HCT116 (cell line): ENCODE results near the gene ZNF76. TPM values are rescaled to one million over a fixed set of nuclear protein-coding genes. Genes with fewer than 3 reads are reported as not detected.

Experiments
- ATAC-seq: fragments of 200-7000 bp; cut with Tn5 transposase; 2 replicates; pipeline ENCODE4 v1.9.1; 2020; ENCODE audit warnings: mild to moderate bottlenecking, moderate library complexity
- BruUV-seq: library from RNA; stranded (reverse); fragments of 400-500 nt; replicated peaks from 2 replicates; lab custom pipeline; 2021; lab: Mats Ljungman, UMichigan
- CTCF ChIA-PET: fragments of 300-600 bp; sonication (Branson Sonifier 250); formaldehyde crosslinking; loops from one replicate; lab custom pipeline; 2021; ENCODE audit warnings: antibody characterized with exemption; lab: Charles Lee
- POLR2A ChIA-PET: fragments of 300-600, 350-600 bp; sonication (Branson Sonifier 250); formaldehyde crosslinking; loops from one replicate; lab custom pipeline; 2021; ENCODE audit warnings: antibody characterized with exemption; lab: Charles Lee
- RAD21 ChIA-PET, 2 experiments: fragments of 300-600 bp; sonication (Branson Sonifier 250); formaldehyde crosslinking; loops; one replicate each; lab custom pipeline; 2023; ENCODE audit warnings: low total read pairs in 2 of 2; ENCODE audit not compliant: uncharacterized antibody in 2 of 2, unreplicated experiment in 2 of 2, low non-redundant PET in 1 of 2; lab: Charles Lee
- DNase-seq: peaks from one replicate; pipeline ENCODE4 v3.0.0-alpha.2; 2010; ENCODE audit warnings: low read depth, low spot score
- H2AFZ ChIP-seq: fragments of 200-600 bp; shearing (Covaris generic), sonication (generic); 2 replicates; pipeline ENCODE4 v1.6.1; 2017; ENCODE audit warnings: low read depth, mixed run types, mixed read lengths, antibody characterized with exemption, low read length; ENCODE audit not compliant: poor library complexity, severe bottlenecking
- H3K27ac ChIP-seq: 2 replicates; pipeline ENCODE4 v1.5.1; 2012; ENCODE audit warnings: low read depth, low read length
- H3K27me3 ChIP-seq: fragments of 200-600 bp; sonication (generic); 2 replicates; pipeline ENCODE4 v1.6.1; 2016; ENCODE audit warnings: mixed run types, low read length, mixed read lengths; ENCODE audit not compliant: insufficient read depth
- H3K36me3 ChIP-seq, 2 experiments: fragments of 200-500 bp in 1 of 2; fragments of 200-600 bp in 1 of 2; sonication (Bioruptor generic) in 1 of 2; sonication (generic) in 1 of 2; 2 replicates each; pipeline versions ENCODE4 v1.5.1 to v1.6.1; 2014 to 2016; ENCODE audit warnings: low read length in 2 of 2, inconsistent platforms in 1 of 2, mixed read lengths in 1 of 2, mixed run types in 1 of 2; ENCODE audit not compliant: insufficient read depth in 2 of 2, control insufficient read depth in 1 of 2
- H3K4me1 ChIP-seq, 2 experiments: fragments of 200-600 bp in 1 of 2; sonication (generic) in 1 of 2; 2 replicates each; pipeline versions ENCODE4 v1.5.1 to v1.6.1; 2012 to 2017; ENCODE audit warnings: low read length in 2 of 2, inconsistent platforms in 1 of 2, mild to moderate bottlenecking in 1 of 2, mixed read lengths in 1 of 2, mixed run types in 1 of 2, moderate library complexity in 1 of 2; ENCODE audit not compliant: insufficient read depth in 2 of 2, control insufficient read depth in 1 of 2
- H3K4me2 ChIP-seq: fragments of 200-600 bp; sonication (generic); 2 replicates; pipeline ENCODE4 v1.6.1; 2017; ENCODE audit warnings: mixed run types, low read length, mixed read lengths
- H3K4me3 ChIP-seq, 2 experiments: fragments of 200-600 bp in 1 of 2; sonication (generic) in 1 of 2; replicated peaks in 1 of 2; 2 replicates each; pipeline ENCODE4 v1.5.1; 2011 to 2016; ENCODE audit warnings: low read length in 2 of 2, control low read depth in 1 of 2, low read depth in 1 of 2, mild to moderate bottlenecking in 1 of 2, mixed read lengths in 1 of 2, mixed run types in 1 of 2
- H3K79me2 ChIP-seq: fragments of 200-600 bp; sonication (generic); 2 replicates; pipeline ENCODE4 v1.6.1; 2017; ENCODE audit warnings: mild to moderate bottlenecking, mixed run types, low read length, moderate library complexity, mixed read lengths; ENCODE audit not compliant: insufficient read depth
- H3K9ac ChIP-seq: fragments of 200-600 bp; sonication (generic); 2 replicates; pipeline ENCODE4 v1.6.1; 2016; ENCODE audit warnings: low read length, mixed read lengths
- H3K9me2 ChIP-seq: fragments of 200-600 bp; sonication (generic), shearing (Covaris generic); 2 replicates; pipeline ENCODE4 v1.6.1; 2017; ENCODE audit warnings: mixed run types, mild to moderate bottlenecking, moderate library complexity; ENCODE audit not compliant: insufficient read depth
- H3K9me3 ChIP-seq, 2 experiments: fragments of 200-500 bp in 1 of 2; fragments of 200-600 bp in 1 of 2; sonication (Bioruptor generic) in 1 of 2; sonication (generic) in 1 of 2; 2 replicates each; pipeline ENCODE4 v1.6.1; 2014 to 2017; ENCODE audit warnings: low read length in 2 of 2, mixed read lengths in 2 of 2, inconsistent platforms in 1 of 2, low read depth in 1 of 2, mild to moderate bottlenecking in 1 of 2, mixed run types in 1 of 2, moderate library complexity in 1 of 2; ENCODE audit not compliant: control insufficient read depth in 1 of 2, insufficient read depth in 1 of 2
- H4K20me1 ChIP-seq: fragments of 200-600 bp; sonication (generic), shearing (Covaris generic); 2 replicates; pipeline ENCODE4 v1.6.1; 2017; ENCODE audit warnings: mixed run types, mild to moderate bottlenecking, moderate library complexity; ENCODE audit not compliant: insufficient read depth
- CBX3 ChIP-seq: IDR thresholded peaks from 2 replicates; pipeline ENCODE4 v1.6.1; 2012; ENCODE audit warnings: low read depth
- CEBPB ChIP-seq: IDR thresholded peaks from 2 replicates; pipeline ENCODE4 v1.6.1; 2012; ENCODE audit warnings: low read depth
- EGR1 ChIP-seq: IDR thresholded peaks from 2 replicates; pipeline ENCODE4 v1.6.1; 2012; ENCODE audit warnings: low read depth
- ELF1 ChIP-seq: IDR thresholded peaks from 2 replicates; pipeline ENCODE4 v1.6.1; 2012; ENCODE audit warnings: low read depth, borderline replicate concordance
- EZH2phosphoT487 ChIP-seq: fragments of 200-600 bp; IDR thresholded peaks from 2 replicates; pipeline ENCODE4 v1.6.1; 2018; ENCODE audit warnings: antibody characterized with exemption, borderline replicate concordance
- FOSL1 ChIP-seq: IDR thresholded peaks from 2 replicates; pipeline ENCODE4 v1.6.1; 2012; ENCODE audit warnings: low read depth
- POLR2A ChIP-seq: IDR thresholded peaks from 2 replicates; pipeline ENCODE4 v1.7.0; 2011; ENCODE audit warnings: borderline replicate concordance; ENCODE audit not compliant: insufficient read depth, insufficient read length; ENCODE audit errors: extremely low read depth
- POLR2AphosphoS5 ChIP-seq: IDR thresholded peaks from 2 replicates; pipeline ENCODE4 v1.6.1; 2011; ENCODE audit warnings: mild to moderate bottlenecking, low read depth, low read length, moderate library complexity
- RAD21 ChIP-seq: IDR thresholded peaks from 2 replicates; pipeline ENCODE4 v1.6.1; 2012; ENCODE audit warnings: low read depth, mild to moderate bottlenecking
- REST ChIP-seq: IDR thresholded peaks from 2 replicates; pipeline ENCODE4 v1.6.1; 2012; ENCODE audit warnings: low read depth
- SP1 ChIP-seq: IDR thresholded peaks from 2 replicates; pipeline ENCODE4 v1.6.1; 2012; ENCODE audit warnings: low read depth
- YY1 ChIP-seq: IDR thresholded peaks from 2 replicates; pipeline ENCODE4 v1.6.1; 2011; ENCODE audit warnings: low read length, low read depth, moderate library complexity, mild to moderate bottlenecking; ENCODE audit not compliant: insufficient replicate concordance; ENCODE audit errors: extremely low read depth
- ZFX ChIP-seq: fragments of 450-650 bp; IDR thresholded peaks from 2 replicates; pipeline ENCODE4 v1.6.1; 2017
- intact Hi-C: fragments of 100-400 bp; cut with micrococcal nuclease; formaldehyde crosslinking; loops from 2 replicates; pipeline ENCODE4 v1.10.0; 2022
- total RNA-seq: library from RNA; stranded (reverse); gene quantifications from one replicate; pipeline ENCODE4 v1.2.1, GENCODE V29; 2021; ENCODE audit not compliant: unreplicated experiment

ZNF76 gene
- total RNA-seq, 1 experiment from 2014 or later, result 47.5 TPM

GRCh38 chr6:35259948-35260590 lies 534 bp downstream of the ZNF76 start:
- no peak overlapping the region for H2AFZ ChIP-seq
- intact Hi-C loops, result no loop called here
- RAD21 ChIA-PET, result interaction anchor here in 1 of 2 experiments (0.5 kb wide), 1 partner anchor 192 kb away, joined by 4 read pairs; the partner anchor contains the start of gene FANCE
- CTCF ChIA-PET, result interaction anchor here (0.5 to 1.2 kb wide), 4 partner anchors 20 to 81 kb away, joined by 3 to 4 read pairs (median 3); no protein-coding TSS in a partner anchor
- DNase-seq (peak; percentile 42), ATAC-seq (peak; percentile 62)
- TF ChIP-seq ZFX (no peak), POLR2AphosphoS5 (no peak), EZH2phosphoT487 (no peak), REST (no peak), EGR1 (no peak), CBX3 (no peak), FOSL1 (no peak), CEBPB (no peak), RAD21 (no peak), SP1 (no peak; the same call in 1 of the 2 replicates), POLR2A (no peak), ELF1 (no peak), YY1 (no peak)
- no peaks in the 10 kb centered on the region for H3K9me2 ChIP-seq
- H3K27me3 ChIP-seq, result no peaks in the 10 kb centered on the region
- H3K4me3 ChIP-seq, result peak overlapping the region; percentile 68 to 77
- no peaks in the 10 kb centered on the region for H4K20me1 ChIP-seq
- TSS peak; percentile 49 for BruUV-seq
- H3K9ac ChIP-seq, result peak overlapping the region; percentile 86
- peaks cover 20 to 40% of the 10 kb centered on the region in 2 experiments for H3K4me1 ChIP-seq
- H3K27ac ChIP-seq, result peak overlapping the region; percentile 81
- H3K9me3 ChIP-seq, result no peaks in the 10 kb centered on the region
- POLR2A ChIA-PET, result interaction anchor here (1.1 kb wide), 1 partner anchor 9 kb away, joined by 4 read pairs; no protein-coding TSS in a partner anchor
- H3K36me3 ChIP-seq, result no peaks in the 10 kb centered on the region
- H3K79me2 ChIP-seq, result peaks cover 47% of the 10 kb centered on the region
- peak overlapping the region; percentile 95 for H3K4me2 ChIP-seq
